Frontal cortex (tissue), 4 donors: ENCODE measurements around the gene CACNA2D3. TPM values are rescaled to one million over a fixed set of nuclear protein-coding genes. Genes with fewer than 3 reads are reported as not detected.

Source experiments
- DNase-seq, 2 donors: peaks; one replicate each; pipeline ENCODE4 v3.0.0; 2012; ENCODE audit warnings: low spot score in 2 of 2
- FAIRE-seq: peaks from 2 replicates; lab custom pipeline; 2012; peaks lifted over from hg19 to GRCh38; lab: Jason Lieb, UNC
- total RNA-seq: library from RNA; depleted of rRNA; stranded (reverse); fragments of >200 nt; gene quantifications from one replicate; pipeline ENCODE4 v1.2.3, GENCODE V29; 2014
- donor health status: control.
- donor health status: control.
- donor health status: control.

The CACNA2D3 gene
- total RNA-seq, 1 donor from 2014 or later = 30.6 TPM

DNA sequence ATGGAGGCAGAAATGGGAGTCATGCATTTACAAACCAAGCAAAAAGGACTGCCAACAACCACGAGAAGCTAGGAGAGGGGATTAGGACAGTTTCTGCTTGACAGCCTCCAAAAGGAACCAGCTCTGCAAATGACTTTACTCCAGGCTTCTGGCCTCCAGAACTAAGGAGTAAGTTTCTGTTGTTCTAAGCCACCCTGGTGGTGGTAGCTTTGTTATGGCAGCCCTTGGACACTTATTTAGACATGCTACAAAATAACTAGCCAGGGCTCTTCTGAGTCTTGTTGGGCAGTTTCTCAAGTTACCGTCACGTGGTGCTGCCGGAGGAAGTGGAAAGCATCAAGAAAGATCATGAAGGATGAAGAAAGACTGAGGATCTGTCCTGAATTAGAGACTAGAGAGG, 419.0 kb downstream of the CACNA2D3 start:
- DNase-seq (no peak), FAIRE-seq (no peak)

DNA sequence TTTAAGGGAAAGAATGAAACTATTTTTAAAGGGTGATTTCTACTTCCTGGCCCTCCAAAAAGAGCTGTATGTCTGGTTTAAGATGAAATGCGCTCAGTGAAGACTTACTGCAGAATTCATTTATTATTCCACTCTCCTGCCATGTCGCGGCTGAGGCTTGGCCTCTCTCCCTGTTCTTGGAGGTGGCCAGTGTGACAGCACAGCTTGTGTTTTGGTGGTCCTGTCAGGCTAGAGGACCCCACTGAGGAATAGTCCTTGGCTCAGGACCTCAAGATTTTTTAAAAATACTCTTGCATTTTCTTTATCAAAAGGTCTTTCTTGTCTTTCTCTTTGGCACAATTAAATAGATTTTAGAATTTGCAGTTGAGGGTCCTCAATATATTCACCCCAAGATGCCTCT, 421.1 kb downstream of the CACNA2D3 start:
- FAIRE-seq (no peak), DNase-seq (no peak)

DNA sequence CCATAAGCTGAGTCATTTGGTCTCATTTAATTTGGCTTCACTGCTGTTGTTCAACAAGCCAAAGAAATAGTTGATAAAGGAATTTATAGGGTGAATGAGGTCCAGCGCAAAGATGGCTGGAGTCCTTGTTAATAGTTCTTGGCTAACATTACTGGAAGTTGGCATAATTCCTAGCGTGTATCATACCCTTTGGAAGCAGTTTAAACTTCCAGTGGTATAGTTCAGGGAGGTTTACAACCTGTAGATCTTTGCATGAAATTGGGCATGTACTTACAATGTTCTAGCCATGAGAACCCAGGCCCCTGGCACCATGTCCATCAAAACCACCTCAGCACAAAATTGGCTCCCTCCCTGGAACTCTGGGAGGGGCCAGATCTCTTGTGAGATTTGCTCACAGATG, 424.7 kb downstream of the CACNA2D3 start:
- DNase-seq (no peak), FAIRE-seq (no peak)

DNA sequence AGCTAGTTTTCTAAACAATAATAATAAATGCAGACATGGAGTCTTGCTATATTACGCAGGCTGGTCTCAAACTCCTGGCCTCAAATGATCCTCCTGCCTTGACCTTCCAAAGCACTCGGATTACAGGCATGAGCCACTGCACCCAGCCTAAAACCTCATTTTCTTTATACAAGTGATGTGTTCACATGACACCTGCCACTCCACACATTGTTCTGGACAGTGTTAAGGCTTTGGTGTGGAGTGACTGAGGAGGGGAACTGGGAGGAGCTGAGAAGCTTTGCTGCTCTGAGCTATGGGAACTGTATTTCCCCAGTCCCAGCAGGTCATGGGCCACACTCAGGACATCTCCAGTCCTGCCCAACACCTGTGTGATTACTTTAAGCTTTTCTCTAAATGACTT, 425.5 kb downstream of the CACNA2D3 start:
- no peak for DNase-seq

DNA sequence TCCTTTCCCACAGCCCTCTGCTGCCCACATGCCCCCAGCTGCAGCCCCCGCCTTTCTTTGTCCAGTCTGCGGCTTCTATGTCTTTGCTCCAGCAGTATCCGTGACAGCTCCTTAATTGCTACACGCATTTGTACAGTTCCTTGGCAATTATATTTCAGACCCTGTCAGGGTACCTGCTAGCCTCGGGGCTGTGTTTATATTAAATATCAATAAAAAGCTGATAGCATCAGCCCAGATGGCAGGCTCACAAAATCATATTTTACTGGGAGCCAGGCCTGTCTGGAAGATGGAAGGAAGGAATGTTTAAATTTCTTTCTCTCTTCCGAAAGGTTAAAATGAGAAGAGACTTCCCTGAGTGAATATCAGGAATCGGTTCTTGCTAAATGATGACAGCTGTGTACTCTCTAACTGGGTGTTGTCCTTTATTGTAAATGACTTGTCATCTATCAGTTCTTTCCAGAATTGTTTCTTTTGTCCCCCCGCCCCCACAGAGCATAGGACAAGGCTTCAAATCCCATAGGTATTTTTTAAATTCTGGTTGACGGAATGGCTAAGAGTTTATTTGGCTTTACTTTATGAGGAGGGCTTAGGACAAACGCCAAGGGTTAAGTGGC, 427.4 kb downstream of the CACNA2D3 start:
- no peak for FAIRE-seq
- DNase-seq = no peak

More for the DNA sequence above, 425.5 kb downstream of the CACNA2D3 start:
- FAIRE-seq = no peak

DNA sequence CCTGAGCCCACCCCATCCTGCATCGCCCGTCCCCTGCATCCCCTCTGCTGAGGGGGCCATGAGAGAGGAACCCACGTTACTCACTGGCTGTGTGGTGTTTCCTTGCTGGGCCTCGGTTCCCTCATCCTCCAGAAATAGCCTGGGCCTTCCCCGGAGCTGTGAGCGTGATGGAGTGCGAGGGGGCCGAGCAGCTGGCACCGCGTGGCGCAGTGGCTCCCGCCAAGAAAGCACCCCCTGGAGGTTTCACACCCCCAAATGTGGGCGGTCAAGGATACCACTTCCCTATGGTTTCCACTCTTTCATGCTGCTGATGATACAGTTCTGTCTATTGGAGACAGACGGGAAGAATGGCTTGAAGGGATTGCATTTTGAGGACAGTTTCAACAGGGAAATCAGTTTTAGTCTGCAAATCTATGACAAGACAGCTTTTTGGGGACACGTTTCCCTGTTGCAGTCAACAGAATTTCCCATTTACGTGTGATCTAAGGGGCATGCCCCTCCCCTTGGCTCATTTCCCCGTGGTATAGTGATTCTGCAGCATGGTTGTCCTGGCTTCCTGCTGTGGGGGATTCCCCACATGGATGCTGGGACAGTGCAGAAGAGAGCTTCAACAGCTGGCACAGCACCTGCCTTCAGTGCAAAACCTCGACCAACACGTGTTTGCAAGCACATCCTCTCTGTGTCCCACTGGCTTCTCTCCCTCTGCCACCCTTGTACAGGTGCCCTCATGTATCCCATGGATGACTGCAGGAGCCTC, 428.0 kb downstream of the CACNA2D3 start:
- FAIRE-seq (no peak), DNase-seq (peak in 1 of 2 donors; percentile 25)

DNA sequence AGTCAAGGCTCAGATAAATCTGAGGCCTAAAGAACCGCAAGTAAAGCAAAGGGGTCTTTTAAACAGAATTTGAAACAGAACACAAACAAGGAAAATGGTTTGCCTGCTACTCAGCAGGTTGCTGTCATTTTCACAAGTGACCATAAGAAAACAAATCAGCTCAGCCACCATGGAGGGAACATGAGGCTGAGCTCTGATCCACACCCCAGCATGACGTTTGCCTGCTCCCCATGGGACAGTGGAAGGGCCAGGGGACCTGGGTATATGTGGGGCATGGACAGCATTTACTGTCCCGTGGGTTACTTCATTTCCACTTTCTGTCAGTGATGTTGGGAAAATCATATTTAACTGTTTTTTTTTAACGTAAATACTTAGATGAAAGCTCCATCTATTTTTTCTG, 434.3 kb downstream of the CACNA2D3 start:
- FAIRE-seq (no peak), DNase-seq (no peak)

DNA sequence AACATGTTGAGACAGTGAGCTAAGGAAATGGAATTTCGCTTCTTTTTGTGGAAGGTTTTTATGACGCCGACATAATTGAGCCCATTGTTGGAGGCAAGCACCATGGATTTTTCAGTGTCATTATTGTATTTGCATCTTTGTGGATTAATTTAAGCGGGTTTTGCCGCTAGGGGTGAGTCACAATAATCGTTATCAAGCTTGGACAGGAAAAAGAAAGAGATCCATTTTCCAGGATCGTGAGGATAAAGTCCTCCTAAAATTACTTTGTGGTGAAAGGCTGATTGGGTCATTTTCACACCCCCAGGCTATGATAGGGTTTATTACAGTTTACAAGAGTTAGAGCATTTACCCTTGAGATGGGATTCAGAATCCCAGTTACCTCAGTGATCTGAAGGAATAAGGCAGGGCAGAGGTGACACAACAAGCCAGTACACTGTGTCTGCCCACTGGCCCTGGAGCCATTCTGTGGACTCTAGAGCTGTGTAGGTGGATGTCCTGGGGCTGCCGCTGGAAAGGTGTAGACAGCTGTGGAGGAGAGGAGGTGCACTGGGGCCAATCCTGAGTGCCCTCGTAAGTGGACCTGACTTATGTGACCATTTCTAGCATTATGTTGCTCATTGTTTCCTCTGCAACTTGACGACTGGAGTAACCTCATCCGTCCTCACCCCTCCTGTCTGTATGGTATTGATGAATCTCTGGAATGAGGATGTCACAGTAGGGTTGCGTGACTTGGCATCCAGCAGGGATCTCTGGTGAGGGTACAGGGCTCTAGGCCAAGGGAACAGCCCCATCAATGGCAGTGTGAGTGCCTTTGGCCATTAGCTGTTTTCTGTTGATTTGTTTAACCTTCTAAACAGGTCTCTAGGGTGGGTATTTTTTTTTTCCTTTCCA, 435.4 kb downstream of the CACNA2D3 start:
- DNase-seq (no peak), FAIRE-seq (no peak)

DNA sequence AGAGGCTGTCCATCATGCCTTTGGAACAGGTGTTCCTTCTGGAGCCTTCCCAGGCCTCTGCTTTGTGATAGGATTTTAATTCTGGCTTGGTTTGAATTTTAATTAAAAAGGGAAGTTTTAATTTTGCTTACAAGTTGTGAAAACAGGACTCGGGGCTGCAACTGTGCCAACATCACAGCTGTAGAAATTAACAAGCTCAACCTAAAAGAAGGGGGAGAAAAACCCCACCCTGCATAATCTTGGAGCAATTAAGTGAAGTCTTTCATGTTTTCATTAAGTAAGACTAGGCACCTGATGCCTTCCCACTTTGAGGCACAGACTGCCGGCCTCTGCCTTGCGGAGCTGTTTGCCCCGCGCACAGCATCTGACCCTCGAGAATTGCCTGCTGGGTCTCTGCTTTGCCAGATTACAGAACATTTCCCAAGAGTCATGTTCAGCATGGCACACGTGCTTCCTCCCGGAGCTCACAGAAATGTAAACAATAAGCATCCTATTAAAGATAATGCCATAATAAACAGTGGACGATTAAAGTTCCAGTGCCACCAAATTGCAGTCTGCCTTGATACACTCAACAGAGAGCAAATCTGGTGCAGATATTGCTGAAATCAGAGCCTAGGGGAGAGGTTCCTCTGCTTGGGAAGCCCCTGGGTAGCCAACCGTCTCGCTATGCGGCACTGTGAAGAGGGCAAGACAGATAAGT, 441.3 kb downstream of the CACNA2D3 start:
- DNase-seq = no peak
- no peak for FAIRE-seq

DNA sequence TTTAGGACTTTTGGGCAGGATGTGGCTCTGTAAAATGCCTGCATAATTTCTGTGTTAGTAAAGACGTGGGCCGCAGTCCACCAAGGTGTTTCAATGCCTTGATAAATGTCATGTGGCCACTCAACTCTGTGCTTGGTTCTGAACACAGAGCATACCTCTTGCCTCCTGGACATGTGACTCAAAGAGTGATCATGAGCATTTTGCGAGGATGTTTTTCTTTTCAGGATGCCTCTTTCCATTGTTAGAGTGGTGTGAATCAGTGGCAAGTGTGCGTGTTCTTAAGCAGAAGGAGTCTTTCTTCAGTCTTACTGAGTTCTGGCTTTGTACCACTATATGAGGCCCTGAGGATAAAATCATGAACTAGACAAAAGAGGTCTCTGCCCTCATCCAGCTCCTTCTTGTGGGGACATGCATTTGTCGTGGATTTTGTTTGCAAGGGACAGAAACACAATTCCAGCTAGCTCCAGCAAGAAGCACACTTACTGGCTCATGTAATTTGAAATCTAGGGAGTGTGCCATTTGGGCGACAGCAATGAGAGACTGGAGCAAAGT, 442.1 kb downstream of the CACNA2D3 start:
- DNase-seq (no peak), FAIRE-seq (no peak)

DNA sequence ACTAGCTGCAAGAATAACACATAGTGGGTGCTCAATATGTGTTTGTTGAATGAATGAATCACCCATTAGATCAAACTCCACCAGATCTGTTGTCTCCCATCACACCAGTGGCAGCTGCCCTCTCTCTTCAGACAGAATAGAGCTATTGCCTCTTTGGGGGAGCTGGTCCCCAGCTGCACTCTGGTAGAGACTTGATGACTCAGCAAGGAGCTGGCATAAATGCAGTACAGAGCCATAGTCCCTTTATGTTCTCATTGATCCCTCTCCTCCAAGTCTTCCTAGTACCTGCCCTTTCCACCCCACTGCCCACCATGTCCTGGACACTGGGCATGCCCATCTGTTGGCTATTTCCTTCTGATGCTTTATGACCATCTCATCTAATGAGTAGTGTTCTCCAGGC, 443.6 kb downstream of the CACNA2D3 start:
- DNase-seq (no peak), FAIRE-seq (no peak)

DNA sequence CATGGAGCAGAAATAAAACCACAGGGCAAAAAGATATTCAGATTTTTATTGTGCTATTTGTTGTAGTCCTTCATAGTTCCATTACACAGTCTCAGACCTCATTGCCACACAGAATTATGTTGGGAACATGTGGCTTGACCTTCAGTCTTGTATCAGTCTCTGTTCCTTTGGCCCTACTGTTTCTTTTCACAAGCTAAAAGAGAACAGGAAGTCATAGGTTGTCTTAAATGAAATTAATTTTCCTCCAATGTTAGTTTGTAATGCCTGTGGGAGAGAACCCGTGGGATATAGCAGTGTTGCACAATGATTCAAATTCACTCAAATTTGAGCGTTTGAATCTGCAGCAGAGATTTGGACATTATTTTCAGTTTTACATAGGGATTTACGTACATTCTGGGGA, 445.6 kb downstream of the CACNA2D3 start:
- FAIRE-seq = no peak
- no peak for DNase-seq

DNA sequence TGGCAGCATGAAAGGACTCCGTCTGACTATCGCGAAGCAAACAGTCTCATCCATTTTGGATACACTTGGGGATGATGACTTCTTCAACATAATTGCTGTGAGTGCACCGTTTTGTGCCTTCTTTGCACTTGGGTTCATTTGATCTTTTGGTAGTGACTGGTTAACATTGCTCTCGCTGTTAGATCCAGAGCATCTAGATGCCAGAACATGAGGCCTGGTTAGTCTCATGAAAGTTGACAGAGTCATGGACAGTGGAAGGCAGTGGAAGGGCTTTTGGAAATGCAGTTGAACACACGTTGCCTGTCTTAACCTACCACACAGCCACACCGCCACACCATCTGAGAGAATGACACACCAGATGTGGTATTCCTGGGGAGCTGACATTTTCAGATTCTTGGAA, 447.7 kb downstream of the CACNA2D3 start:
- FAIRE-seq (no peak), DNase-seq (no peak)

DNA sequence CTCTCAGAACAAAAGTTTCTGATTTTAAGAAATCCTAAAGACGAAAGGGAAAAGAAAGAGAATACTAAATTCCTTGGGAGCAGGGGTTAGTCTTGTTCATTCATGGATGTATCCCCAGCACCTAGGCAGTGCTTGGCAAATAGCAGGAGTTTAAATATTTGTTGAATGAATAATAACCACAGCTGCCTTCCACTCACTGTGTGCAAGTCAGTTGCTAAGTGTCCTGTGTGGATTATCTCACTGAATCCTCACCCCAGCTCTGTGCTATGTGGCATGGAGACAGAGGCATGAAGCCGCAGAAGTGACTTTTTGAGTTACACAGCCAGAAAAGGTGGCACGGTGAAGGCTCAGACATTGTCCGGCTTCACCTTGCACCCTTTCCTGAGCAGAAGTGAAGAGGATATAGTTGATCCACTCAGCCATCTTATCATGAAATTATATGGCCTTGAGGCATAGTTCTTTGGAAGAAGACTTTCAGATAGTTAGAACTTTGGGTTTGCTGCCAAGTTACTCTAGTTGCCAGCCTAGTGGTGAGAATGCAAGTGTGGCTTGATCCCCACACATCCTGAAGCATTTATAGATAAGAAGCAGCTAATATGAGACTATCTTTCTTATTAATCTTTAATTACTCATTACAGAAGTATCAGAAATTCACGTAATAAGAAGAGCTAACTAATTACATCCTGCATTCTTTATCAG, 450.0 kb downstream of the CACNA2D3 start:
- DNase-seq (no peak), FAIRE-seq (no peak)

DNA sequence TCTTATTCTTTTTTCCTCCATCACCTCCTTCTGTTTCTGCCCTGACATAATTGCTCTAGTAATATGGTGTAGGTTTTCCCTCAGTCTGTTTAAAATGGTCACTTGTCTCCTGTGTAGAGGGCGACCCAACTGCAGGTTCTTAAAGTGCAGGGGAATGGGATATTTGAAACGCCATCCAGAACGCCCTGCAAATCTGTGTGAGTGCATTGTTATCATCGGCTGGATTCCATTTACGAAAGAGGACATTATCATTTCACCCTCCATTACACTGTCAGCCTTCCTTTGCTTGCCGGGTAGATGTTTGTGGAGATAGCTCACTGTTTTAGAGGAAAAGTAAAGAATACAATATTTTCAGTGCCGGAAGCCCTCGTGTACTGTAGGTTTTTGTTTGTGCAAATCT, 451.5 kb downstream of the CACNA2D3 start:
- no peak for FAIRE-seq
- no peak for DNase-seq

DNA sequence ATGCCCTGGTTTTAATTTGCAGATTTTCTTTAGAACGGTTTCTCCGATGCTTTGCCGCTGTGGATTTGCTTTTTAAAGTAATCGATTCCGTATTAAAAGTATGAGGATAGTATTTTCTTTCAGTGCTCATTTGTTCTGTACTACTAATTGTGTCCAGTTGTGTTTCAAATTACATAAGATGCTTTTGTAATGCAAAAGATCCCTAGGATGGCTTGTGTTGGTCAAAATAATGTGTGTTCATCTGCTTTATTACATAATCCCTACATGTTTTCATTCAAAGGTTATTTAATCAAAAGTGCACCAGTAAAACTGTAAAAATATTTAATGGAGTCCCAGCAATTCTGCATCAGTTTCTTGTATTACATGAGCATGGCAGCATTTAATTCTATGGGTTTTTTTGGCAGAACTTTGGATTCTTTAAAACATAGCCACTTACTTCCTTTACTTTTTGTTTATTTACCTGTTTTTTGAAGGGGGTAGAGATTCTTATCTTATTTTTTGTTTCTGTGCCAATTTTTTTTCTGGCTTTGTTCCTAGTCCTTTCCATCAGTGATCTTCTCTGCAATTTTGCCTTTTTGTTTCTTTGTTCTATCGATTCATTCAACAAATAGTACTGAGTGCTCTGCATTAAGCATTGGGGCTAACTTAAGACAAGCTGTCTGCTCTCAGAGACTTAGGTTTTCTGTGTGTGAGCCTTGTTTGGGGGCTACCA, 452.7 kb downstream of the CACNA2D3 start:
- DNase-seq = no peak

DNA sequence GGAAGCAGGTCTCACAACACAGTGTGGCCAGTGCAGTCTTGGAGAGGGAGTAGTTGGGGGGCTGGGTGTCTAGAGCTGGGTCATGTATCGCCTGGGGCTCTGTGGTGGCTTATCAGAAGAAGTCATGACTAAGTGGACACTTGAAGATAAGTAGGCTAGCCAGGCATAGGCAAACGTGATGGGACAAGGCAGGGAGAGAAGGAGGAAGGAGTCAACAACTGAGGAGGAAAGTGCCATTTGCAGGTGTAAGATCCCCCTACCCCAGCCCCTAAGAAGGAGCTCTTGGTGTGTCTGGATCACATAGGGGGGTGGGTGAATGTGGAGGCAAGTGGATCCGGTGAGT, 453.2 kb downstream of the CACNA2D3 start:
- no peak for DNase-seq
- no peak for FAIRE-seq

More for the DNA sequence above, 452.7 kb downstream of the CACNA2D3 start:
- FAIRE-seq = no peak

DNA sequence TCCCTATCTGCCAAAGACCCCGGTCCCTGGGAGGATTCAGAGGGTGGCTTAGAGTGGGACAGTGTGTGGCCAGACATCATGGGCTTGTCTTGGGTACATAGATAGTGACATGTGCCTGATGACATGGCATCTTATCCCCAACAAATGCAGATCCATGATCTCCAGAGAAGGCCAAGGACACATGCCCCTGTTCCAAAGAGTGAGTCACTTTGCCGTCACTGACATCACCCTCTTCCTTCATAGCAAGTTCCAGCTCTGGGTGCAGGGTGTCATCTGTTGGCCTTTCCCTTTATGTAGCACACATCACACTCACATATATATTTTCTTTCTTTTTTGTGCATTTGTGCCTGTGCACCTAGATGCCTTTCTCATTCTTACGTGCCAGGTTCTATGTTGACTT, 455.0 kb downstream of the CACNA2D3 start:
- no peak for FAIRE-seq
- DNase-seq = no peak

DNA sequence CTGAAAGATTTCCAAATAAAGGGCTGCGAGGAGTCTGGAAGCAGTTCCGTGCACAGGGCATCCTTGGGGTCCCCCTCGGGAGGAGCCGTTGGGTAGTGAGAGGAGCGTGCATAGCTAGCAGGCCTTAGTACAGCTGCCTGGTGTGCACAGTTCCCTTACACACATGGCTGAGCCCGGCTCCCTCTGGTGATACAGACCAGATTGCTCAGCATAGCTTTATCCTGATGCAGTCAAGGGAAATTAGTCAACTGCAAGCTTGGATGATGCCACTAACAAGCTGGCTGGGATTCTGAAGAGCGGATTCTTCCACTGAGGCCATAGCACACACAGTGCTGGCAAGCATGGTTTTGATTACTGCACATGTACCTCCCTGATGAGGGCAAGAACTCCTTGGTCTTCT, 456.1 kb downstream of the CACNA2D3 start:
- FAIRE-seq (no peak), DNase-seq (no peak)
